Calu3 (cell line): Measurements from ENCODE around the gene RAI14. TPM values are rescaled to one million over a fixed set of nuclear protein-coding genes. Genes with fewer than 3 reads are reported as not detected.

Source experiments
- BruUV-seq: library from RNA; stranded (reverse); fragments of 400-500 nt; replicated peaks from 2 replicates; lab custom pipeline; 2021; lab: Mats Ljungman, UMichigan
- CTCF ChIA-PET: fragments of 300-600 bp; sonication (Branson Sonifier 250); formaldehyde crosslinking; loops from one replicate; lab custom pipeline; 2022; ENCODE audit warnings: antibody characterized with exemption; lab: Charles Lee
- DNase-seq: peaks from one replicate; pipeline ENCODE4 v3.0.0; 2022
- H3K27ac Mint-ChIP-seq: one replicate; pipeline ENCODE4 v1.8.0; 2022; ENCODE audit warnings: mixed read lengths; ENCODE audit not compliant: unreplicated experiment
- H3K27me3 Mint-ChIP-seq: one replicate; pipeline ENCODE4 v1.8.0; 2022; ENCODE audit warnings: mixed read lengths; ENCODE audit not compliant: unreplicated experiment
- H3K36me3 Mint-ChIP-seq: one replicate; pipeline ENCODE4 v1.8.0; 2022; ENCODE audit warnings: mild to moderate bottlenecking, moderate library complexity, mixed read lengths; ENCODE audit not compliant: insufficient read depth, unreplicated experiment
- H3K4me1 Mint-ChIP-seq: one replicate; pipeline ENCODE4 v1.8.0; 2022; ENCODE audit warnings: mild to moderate bottlenecking, low read depth, mixed read lengths; ENCODE audit not compliant: unreplicated experiment
- H3K4me3 Mint-ChIP-seq: one replicate; pipeline ENCODE4 v1.8.0; 2022; ENCODE audit warnings: mild to moderate bottlenecking, low read depth, moderate library complexity, mixed read lengths; ENCODE audit not compliant: unreplicated experiment
- H3K9me3 Mint-ChIP-seq: one replicate; pipeline ENCODE4 v1.8.0; 2022; ENCODE audit warnings: low read depth, mixed read lengths; ENCODE audit not compliant: unreplicated experiment
- intact Hi-C: fragments of 100-400 bp; cut with micrococcal nuclease; formaldehyde crosslinking; loops from one replicate; pipeline ENCODE4 v1.10.0; 2022; ENCODE audit not compliant: unreplicated experiment
- total RNA-seq: library from RNA; stranded (reverse); gene quantifications from 2 replicates; pipeline ENCODE4 v1.2.3, GENCODE V29; 2022
- TF ChIP-seq, protein P1 (sequence below): fragments of 200-600 bp; IDR thresholded peaks from one replicate; pipeline ENCODE4 v1.8.0; 2022; ENCODE audit warnings: antibody characterized with exemption; ENCODE audit not compliant: unreplicated experiment

The RAI14 gene
- total RNA-seq, 1 experiment from 2014 or later, result 84.3 TPM

DNA sequence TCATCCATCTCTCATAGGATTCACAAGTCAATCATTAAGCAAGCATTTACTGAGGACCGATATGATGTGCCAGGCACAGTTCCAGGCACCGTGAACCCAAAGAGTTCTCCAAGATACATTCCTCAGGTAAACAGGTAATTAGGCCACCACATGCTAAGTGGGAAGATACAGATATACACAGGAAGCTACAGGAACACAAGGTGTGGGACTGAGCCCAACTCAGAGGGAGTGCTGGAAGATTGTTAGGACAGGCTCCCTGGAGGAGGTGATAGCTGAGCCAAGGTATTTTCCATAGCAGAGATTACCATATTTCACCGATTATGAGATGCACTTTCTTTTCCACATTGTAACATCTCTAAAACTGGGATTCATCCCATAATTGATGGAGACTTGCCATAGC, 31.4 kb upstream of the RAI14 start:
- CTCF ChIA-PET, result no interaction called here
- Mint-ChIP-seq H3K36me3 (no peaks in the 10 kb centered on the region), H3K9me3 (no peaks in the 10 kb centered on the region), H3K4me3 (no peak overlapping the region), H3K27ac (no peak overlapping the region), H3K27me3 (no peaks in the 10 kb centered on the region), H3K4me1 (no peaks in the 10 kb centered on the region)
- TF ChIP-seq, protein P1, sequence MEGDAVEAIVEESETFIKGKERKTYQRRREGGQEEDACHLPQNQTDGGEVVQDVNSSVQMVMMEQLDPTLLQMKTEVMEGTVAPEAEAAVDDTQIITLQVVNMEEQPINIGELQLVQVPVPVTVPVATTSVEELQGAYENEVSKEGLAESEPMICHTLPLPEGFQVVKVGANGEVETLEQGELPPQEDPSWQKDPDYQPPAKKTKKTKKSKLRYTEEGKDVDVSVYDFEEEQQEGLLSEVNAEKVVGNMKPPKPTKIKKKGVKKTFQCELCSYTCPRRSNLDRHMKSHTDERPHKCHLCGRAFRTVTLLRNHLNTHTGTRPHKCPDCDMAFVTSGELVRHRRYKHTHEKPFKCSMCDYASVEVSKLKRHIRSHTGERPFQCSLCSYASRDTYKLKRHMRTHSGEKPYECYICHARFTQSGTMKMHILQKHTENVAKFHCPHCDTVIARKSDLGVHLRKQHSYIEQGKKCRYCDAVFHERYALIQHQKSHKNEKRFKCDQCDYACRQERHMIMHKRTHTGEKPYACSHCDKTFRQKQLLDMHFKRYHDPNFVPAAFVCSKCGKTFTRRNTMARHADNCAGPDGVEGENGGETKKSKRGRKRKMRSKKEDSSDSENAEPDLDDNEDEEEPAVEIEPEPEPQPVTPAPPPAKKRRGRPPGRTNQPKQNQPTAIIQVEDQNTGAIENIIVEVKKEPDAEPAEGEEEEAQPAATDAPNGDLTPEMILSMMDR, result no peak
- no TSS peak for BruUV-seq
- no peak for DNase-seq
- intact Hi-C loops, result no loop called here

DNA sequence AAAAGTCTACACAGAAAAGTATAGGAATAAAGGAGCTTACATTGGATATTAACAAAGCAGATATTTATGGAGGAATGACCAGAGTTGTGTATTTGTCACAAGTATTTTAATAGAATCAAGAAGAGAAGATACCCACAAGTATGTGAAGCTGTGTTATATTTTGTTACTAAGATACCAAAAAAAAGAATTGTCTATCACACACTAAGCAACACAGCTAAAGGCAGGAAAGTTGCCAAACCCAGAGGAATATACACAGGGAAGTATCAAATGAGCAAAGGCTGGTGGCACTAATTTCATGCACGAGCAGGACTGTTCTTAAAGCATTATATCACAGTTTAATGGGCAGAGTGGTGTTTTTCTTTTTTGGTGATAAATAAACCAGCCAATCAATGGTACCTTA, 30.9 kb upstream of the RAI14 start:
- TF ChIP-seq, protein P1, result no peak
- CTCF ChIA-PET, result no interaction called here
- H3K9me3 Mint-ChIP-seq, result no peaks in the 10 kb centered on the region
- no peaks in the 10 kb centered on the region for H3K27me3 Mint-ChIP-seq
- DNase-seq, result no peak
- no peak overlapping the region for H3K27ac Mint-ChIP-seq
- BruUV-seq, result no TSS peak
- no peak overlapping the region for H3K4me3 Mint-ChIP-seq
- H3K4me1 Mint-ChIP-seq, result no peaks in the 10 kb centered on the region
- H3K36me3 Mint-ChIP-seq, result no peaks in the 10 kb centered on the region
- intact Hi-C loops, result no loop called here

DNA sequence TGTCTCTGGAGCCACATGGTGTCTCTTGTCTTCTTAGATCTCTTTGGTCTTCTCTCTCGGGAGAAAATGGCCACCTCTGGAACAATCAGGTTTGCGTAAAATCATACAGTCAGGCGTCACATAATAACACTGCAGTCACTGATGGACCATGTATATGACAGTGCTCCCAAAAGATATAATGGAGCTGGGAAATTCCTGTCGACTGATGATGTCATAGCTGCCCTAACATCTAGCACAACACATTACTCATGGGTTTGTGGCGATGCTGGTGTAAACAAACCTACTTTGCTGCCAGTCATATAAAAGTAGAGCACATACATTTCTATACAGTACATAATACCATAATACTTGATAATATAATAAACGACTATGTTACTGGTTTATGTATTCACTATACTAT, 30.1 kb upstream of the RAI14 start:
- DNase-seq, result no peak
- Mint-ChIP-seq H3K4me1 (no peaks in the 10 kb centered on the region), H3K27ac (no peak overlapping the region)

DNA sequence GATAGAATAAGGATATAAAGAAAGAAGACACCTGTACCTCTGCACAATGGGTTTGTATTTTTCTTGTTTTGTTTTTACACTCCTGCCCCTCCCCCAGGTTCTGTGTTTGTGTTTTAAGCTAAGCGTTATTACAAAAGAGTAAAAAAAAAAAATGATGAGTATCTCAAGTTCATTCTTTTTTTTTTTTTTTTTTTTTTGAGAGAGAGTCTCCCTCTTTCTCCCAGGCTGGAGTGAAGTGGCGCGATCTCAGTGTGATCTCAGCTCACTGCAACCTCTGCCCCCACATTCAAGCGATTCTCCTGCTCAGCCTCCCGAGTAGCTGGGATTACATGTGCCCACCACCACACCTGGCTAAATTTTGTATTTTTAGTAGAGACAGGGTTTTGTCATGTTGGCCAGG, 29.4 kb upstream of the RAI14 start:
- H3K36me3 Mint-ChIP-seq, result no peaks in the 10 kb centered on the region

More for the DNA sequence above, 30.1 kb upstream of the RAI14 start:
- no TSS peak for BruUV-seq
- Mint-ChIP-seq H3K4me3 (no peak overlapping the region), H3K36me3 (no peaks in the 10 kb centered on the region), H3K9me3 (no peaks in the 10 kb centered on the region), H3K27me3 (no peaks in the 10 kb centered on the region)
- TF ChIP-seq, protein P1, result no peak
- intact Hi-C loops, result no loop called here
- CTCF ChIA-PET, result interaction anchor here (0.7 to 1.4 kb wide), 3 partner anchors 8 to 92 kb away, joined by 3 to 6 read pairs (median 5); no protein-coding TSS in a partner anchor

More for the DNA sequence above, 29.4 kb upstream of the RAI14 start:
- H3K4me1 Mint-ChIP-seq, result no peaks in the 10 kb centered on the region
- no peak overlapping the region for H3K4me3 Mint-ChIP-seq
- CTCF ChIA-PET, result interaction anchor here (0.7 to 1.4 kb wide), 3 partner anchors 9 to 93 kb away, joined by 3 to 6 read pairs (median 5); no protein-coding TSS in a partner anchor
- intact Hi-C loops, result no loop called here
- H3K27me3 Mint-ChIP-seq, result no peaks in the 10 kb centered on the region
- BruUV-seq, result no TSS peak
- DNase-seq, result no peak
- H3K27ac Mint-ChIP-seq, result no peak overlapping the region
- TF ChIP-seq, protein P1, result no peak
- H3K9me3 Mint-ChIP-seq, result no peaks in the 10 kb centered on the region
